Measurements from ENCODE around the gene VSIG10L. TPM values are rescaled to one million over a fixed set of nuclear protein-coding genes. Genes with fewer than 3 reads are reported as not detected.

The VSIG10L gene
- total RNA-seq, 1 experiment from 2014 or later, result 3.5 TPM

DNA sequence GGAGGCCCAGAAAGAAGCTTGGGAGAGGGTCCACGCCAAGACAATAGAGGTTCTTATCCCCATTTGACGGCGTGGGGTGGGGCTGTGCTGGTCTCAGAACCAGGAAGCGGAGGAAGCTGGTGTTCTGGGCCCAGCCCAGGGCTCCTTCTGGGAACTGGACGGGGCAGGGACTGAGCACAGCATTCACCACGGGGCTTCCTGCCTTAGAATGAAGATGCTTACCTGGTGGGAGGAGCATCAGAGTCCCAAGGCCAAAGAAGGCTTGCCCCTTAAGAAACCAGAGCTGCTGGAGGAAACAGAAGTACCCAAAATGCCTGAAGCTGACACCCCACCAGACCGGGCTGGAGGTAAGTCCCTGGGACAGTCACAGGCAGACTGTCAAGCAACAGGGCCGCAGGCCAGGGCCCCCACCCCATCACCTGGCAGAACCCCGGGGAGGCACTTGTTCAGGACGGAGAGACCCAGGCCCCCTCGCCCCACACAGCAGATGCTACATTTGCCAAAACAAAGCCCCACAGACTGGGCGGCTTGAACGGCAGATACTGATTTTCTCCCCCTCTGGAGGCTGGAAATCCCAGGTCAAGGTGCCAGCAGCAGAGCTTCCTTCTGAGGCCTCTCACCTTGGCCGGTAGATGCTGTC, 48.2 kb downstream of the VSIG10L start:
- Histone ChIP-seq H3K27me3 (ENCODE audit: low read length) (peaks cover 91% of the 10 kb centered on the region), H3K79me2 (ENCODE audit: low read length) (no peaks in the 10 kb centered on the region), H3K4me1 (ENCODE audit: insufficient read depth, low read length) (no peaks in the 10 kb centered on the region), H3K36me3 (ENCODE audit: low read depth, low read length) (no peaks in the 10 kb centered on the region), H3K4me2 (ENCODE audit: low read length) (no peak overlapping the region), H2AFZ (ENCODE audit: low read length) (no peak overlapping the region), H3K9ac (ENCODE audit: low read length) (no peak overlapping the region), H3K4me3 (ENCODE audit: low read length) (no peak overlapping the region), H3F3A (ENCODE audit: low read length, unreplicated experiment) (no peaks in the 10 kb centered on the region), H4K20me1 (ENCODE audit: low read length) (no peaks in the 10 kb centered on the region), H3K27ac (ENCODE audit: low read length) (no peak overlapping the region), H3K9me3 (ENCODE audit: low read length) (no peaks in the 10 kb centered on the region), H3K9me2 (replicated peaks; ENCODE audit: low read length) (0 out of 2 replicates have a peak, but pooled peaks cover 6% of the 10 kb centered on the region)
- CTCF ChIA-PET, result no interaction called here
- TF ChIP-seq EZH2phosphoT487 (IDR thresholded peaks at IDR 0.05; ENCODE audit: borderline replicate concordance, low read length), result no peak
- TF ChIP-seq, protein P1, sequence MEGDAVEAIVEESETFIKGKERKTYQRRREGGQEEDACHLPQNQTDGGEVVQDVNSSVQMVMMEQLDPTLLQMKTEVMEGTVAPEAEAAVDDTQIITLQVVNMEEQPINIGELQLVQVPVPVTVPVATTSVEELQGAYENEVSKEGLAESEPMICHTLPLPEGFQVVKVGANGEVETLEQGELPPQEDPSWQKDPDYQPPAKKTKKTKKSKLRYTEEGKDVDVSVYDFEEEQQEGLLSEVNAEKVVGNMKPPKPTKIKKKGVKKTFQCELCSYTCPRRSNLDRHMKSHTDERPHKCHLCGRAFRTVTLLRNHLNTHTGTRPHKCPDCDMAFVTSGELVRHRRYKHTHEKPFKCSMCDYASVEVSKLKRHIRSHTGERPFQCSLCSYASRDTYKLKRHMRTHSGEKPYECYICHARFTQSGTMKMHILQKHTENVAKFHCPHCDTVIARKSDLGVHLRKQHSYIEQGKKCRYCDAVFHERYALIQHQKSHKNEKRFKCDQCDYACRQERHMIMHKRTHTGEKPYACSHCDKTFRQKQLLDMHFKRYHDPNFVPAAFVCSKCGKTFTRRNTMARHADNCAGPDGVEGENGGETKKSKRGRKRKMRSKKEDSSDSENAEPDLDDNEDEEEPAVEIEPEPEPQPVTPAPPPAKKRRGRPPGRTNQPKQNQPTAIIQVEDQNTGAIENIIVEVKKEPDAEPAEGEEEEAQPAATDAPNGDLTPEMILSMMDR (conservative IDR thresholded peaks at IDR 0.05; ENCODE audit: low read depth, low read length), result no peak
- no peak for TF ChIP-seq EZH2 (IDR thresholded peaks at IDR 0.05; ENCODE audit: low read length, unreplicated experiment)
- DNase-seq (no peak), ATAC-seq (no peak)
- no TSS peak for BruUV-seq (replicated peaks)
- intact Hi-C loops (cut with micrococcal nuclease), result no loop called here
- POLR2A ChIA-PET (ENCODE audit: unreplicated experiment), result no interaction called here

DNA sequence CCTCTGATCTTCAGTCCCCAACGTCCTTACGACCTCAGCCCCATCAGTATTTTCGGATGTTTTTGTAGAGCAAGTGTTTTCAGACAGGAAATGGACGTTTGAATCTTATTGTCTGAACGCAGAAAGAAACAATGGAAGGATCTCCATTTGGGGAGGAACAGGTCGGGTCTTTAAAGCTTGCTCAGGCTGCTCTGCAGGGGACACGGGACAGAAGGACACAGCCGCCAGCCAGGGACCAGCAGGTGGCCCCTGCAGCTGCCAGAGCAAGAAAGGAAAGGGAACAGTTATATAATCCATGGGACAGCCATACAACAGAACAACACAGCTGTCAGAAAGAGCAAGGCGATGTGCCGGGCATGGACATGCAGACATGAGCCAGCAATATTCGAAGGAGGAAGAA, 49.0 kb downstream of the VSIG10L start:
- H3K27me3 ChIP-seq (ENCODE audit: low read length), result peaks cover 91% of the 10 kb centered on the region
- H3K4me1 ChIP-seq (ENCODE audit: insufficient read depth, low read length), result no peaks in the 10 kb centered on the region
- H3K9me2 ChIP-seq (replicated peaks; ENCODE audit: low read length), result 0 out of 2 replicates have a peak, but pooled peaks cover 6% of the 10 kb centered on the region
- no TSS peak for BruUV-seq (replicated peaks)
- H3K9me3 ChIP-seq (ENCODE audit: low read length), result no peaks in the 10 kb centered on the region
- H3K27ac ChIP-seq (ENCODE audit: low read length), result no peak overlapping the region
- no peak overlapping the region for H3K4me2 ChIP-seq (ENCODE audit: low read length)
- POLR2A ChIA-PET (ENCODE audit: unreplicated experiment), result no interaction called here
- no peak for DNase-seq
- no peak overlapping the region for H3K9ac ChIP-seq (ENCODE audit: low read length)
- H3K79me2 ChIP-seq (ENCODE audit: low read length), result no peaks in the 10 kb centered on the region
- no peak for ATAC-seq
- no peaks in the 10 kb centered on the region for H4K20me1 ChIP-seq (ENCODE audit: low read length)
- H3K36me3 ChIP-seq (ENCODE audit: low read depth, low read length), result no peaks in the 10 kb centered on the region
- H3F3A ChIP-seq (ENCODE audit: low read length, unreplicated experiment), result no peaks in the 10 kb centered on the region
- no peak overlapping the region for H3K4me3 ChIP-seq (ENCODE audit: low read length)
- intact Hi-C loops (cut with micrococcal nuclease), result no loop called here
- H2AFZ ChIP-seq (ENCODE audit: low read length), result no peak overlapping the region
- TF ChIP-seq EZH2 (IDR thresholded peaks at IDR 0.05; ENCODE audit: low read length, unreplicated experiment), result no peak
- TF ChIP-seq, protein P1 (conservative IDR thresholded peaks at IDR 0.05; ENCODE audit: low read depth, low read length), result no peak
- no peak for TF ChIP-seq EZH2phosphoT487 (IDR thresholded peaks at IDR 0.05; ENCODE audit: borderline replicate concordance, low read length)
- CTCF ChIA-PET, result no interaction called here

DNA sequence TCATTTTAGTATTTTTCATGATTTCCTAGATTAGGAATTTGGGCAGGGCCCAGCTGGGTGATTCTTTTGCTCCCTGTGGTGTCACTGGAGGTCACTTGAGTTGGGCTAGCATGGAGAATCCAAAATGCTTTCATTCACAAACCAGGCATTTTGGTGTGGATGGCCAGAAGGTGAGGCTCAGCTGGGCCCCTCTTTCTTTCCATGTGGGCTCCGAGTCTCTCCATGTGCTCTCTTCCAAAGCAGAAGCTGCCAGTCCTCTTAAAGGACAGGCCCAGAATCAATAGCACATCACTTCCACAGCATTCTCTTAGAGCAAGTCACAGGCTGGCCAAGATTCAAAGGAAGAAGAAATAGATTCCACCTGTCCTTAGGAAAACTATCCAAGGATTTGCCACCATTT, 52.3 kb downstream of the VSIG10L start:
- ChIA-PET POLR2A (ENCODE audit: unreplicated experiment) (no interaction called here), CTCF (no interaction called here)
- DNase-seq, result no peak
- H3K9ac ChIP-seq (ENCODE audit: low read length), result no peak overlapping the region
- no peak overlapping the region for H2AFZ ChIP-seq (ENCODE audit: low read length)
- peaks cover 91% of the 10 kb centered on the region for H3K27me3 ChIP-seq (ENCODE audit: low read length)
- H3K79me2 ChIP-seq (ENCODE audit: low read length), result no peaks in the 10 kb centered on the region
- no peaks in the 10 kb centered on the region for H4K20me1 ChIP-seq (ENCODE audit: low read length)
- intact Hi-C loops (cut with micrococcal nuclease), result no loop called here
- no peak overlapping the region for H3K27ac ChIP-seq (ENCODE audit: low read length)
- no peaks in the 10 kb centered on the region for H3K4me1 ChIP-seq (ENCODE audit: insufficient read depth, low read length)
- H3K4me3 ChIP-seq (ENCODE audit: low read length), result no peak overlapping the region
- H3K9me2 ChIP-seq (replicated peaks; ENCODE audit: low read length), result 0 out of 2 replicates have a peak, but pooled peaks cover 6% of the 10 kb centered on the region
- H3K9me3 ChIP-seq (ENCODE audit: low read length), result no peaks in the 10 kb centered on the region
- no peak for ATAC-seq
- no TSS peak for BruUV-seq (replicated peaks)
- H3K36me3 ChIP-seq (ENCODE audit: low read depth, low read length), result no peaks in the 10 kb centered on the region
- TF ChIP-seq EZH2phosphoT487 (IDR thresholded peaks at IDR 0.05; ENCODE audit: borderline replicate concordance, low read length) (no peak), EZH2 (IDR thresholded peaks at IDR 0.05; ENCODE audit: low read length, unreplicated experiment) (no peak)
- TF ChIP-seq, protein P1 (conservative IDR thresholded peaks at IDR 0.05; ENCODE audit: low read depth, low read length), result no peak
- H3K4me2 ChIP-seq (ENCODE audit: low read length), result no peak overlapping the region
- no peaks in the 10 kb centered on the region for H3F3A ChIP-seq (ENCODE audit: low read length, unreplicated experiment)
